Testis (tissue), 3 donors: ENCODE data around the gene ATF7. TPM values are rescaled to one million over a fixed set of nuclear protein-coding genes. Genes with fewer than 3 reads are reported as not detected.
A peak's percentile ranks its signal among the peaks of the same experiment; 100 is the strongest.
"Not testable (repeated sequence)": the region's sequence is repeated elsewhere in the genome, so short reads cannot be mapped to it uniquely, and the experiment has no call there.

Experiments
- DNase-seq: peaks from one replicate; pipeline ENCODE4 v3.0.0-alpha.2; 2019
- H3K27ac ChIP-seq, 2 donors: fragments of 200-600 bp; sonication (generic); one replicate each; pipeline ENCODE4 v1.5.1; 2019
- H3K27me3 ChIP-seq: fragments of 200-600 bp; sonication (generic); one replicate; pipeline ENCODE4 v1.5.1; 2019
- H3K36me3 ChIP-seq: fragments of 200-600 bp; sonication (generic); one replicate; pipeline ENCODE4 v1.5.1; 2017; ENCODE audit warnings: low read depth; ENCODE audit errors: missing control alignments
- H3K4me1 ChIP-seq: fragments of 200-600 bp; sonication (generic); one replicate; pipeline ENCODE4 v1.5.1; 2019
- H3K4me3 ChIP-seq, 2 donors: fragments of 200-600 bp; sonication (generic); one replicate each; pipeline ENCODE4 v1.5.1; 2017 to 2019
- H3K9me3 ChIP-seq: fragments of 200-600 bp; sonication (generic); one replicate; pipeline ENCODE4 v1.5.1; 2017
- CTCF ChIP-seq, 3 experiments: fragments of 450-650 bp in 2 of 3; fragments of 200-600 bp in 1 of 3; sonication (generic) in 1 of 3; IDR thresholded peaks; one replicate each; pipeline ENCODE4 v1.5.1; 2016 to 2019; ENCODE audit warnings: antibody characterized with exemption in 3 of 3, mild to moderate bottlenecking in 2 of 3, moderate library complexity in 1 of 3
- POLR2A ChIP-seq: fragments of 450-650 bp; IDR thresholded peaks from one replicate; pipeline ENCODE4 v1.6.1; 2017; ENCODE audit warnings: antibody characterized with exemption, mild to moderate bottlenecking, moderate library complexity
- WGBS, 2 donors: methylation state at CpG; one replicate each; pipeline ENCODE4 v1.1.5; 2018; 5-methylcytosine and 5-hydroxymethylcytosine counted together
- intact Hi-C: fragments of 100-400 bp; cut with DNase I; formaldehyde crosslinking; loops from one replicate; pipeline ENCODE4 v1.15.1; 2023; ENCODE audit warnings: low total_unique reads
- polyA plus RNA-seq: library from polyadenylated mRNA; stranded (reverse); fragments of 350-450 nt; fragmentation: Illumina TruSeq; extraction: RNeasy Lipid Tissue Mini Kit (QIAGEN cat#74804); gene quantifications from one replicate; pipeline ENCODE4 v1.2.3, GENCODE V29; 2014; ENCODE audit warnings: low read depth, low replicate concordance; ENCODE audit not compliant: insufficient read depth
- total RNA-seq, 2 donors: library from RNA; depleted of rRNA; stranded (reverse); fragments of >200 nt; gene quantifications; one replicate each; pipeline ENCODE4 v1.2.3, GENCODE V29; 2016

ATF7 gene
- total and polyA plus RNA-seq, 3 donors from 2014 or later = 31.6 to 59.8 (median 55.1) TPM

DNA sequence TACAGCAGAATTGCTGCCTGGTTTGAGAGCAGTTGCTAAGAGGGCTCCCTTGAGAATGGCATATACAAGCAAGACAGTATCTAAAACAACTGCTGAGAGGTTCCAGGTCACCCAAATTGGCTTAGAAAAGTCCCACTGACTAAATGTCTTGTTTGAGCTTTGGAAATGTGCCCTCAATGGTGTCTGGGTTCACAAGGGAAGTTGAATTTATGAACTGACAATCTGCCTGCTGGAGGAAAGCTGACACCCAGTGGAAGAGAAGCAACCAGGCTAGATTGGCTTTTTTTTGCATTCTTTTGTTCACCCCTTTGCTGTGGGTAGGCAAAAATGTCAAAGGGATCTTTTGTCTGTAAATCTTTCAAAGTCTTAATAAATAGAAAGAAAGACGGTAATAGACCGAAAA lies 74.3 kb downstream of the ATF7 start:
- Histone ChIP-seq H3K4me3 (no peak overlapping the region), H3K27ac (no peak overlapping the region), H3K36me3 (no peaks in the 10 kb centered on the region), H3K27me3 (no peaks in the 10 kb centered on the region), H3K4me1 (no peaks in the 10 kb centered on the region), H3K9me3 (no peaks in the 10 kb centered on the region)
- WGBS, 2 donors = 93 to 100% methylated on average over 2 of the region's 2 CpGs
- intact Hi-C loops = no loop called here
- TF ChIP-seq POLR2A (no peak), CTCF (IDR thresholded peaks at IDR 0.05) (no peak)
- DNase-seq = no peak

- 83 to 94% methylated on average over 1 of the region's 1 CpG for WGBS, 2 donors
- no peak for DNase-seq
Observed at GRCh38 chr12:53550595-53550994, 75.6 kb downstream of the ATF7 start.

GRCh38 chr12:53550131-53550530 lies 76.1 kb downstream of the ATF7 start:
- 95 to 97% methylated on average over 8 of the region's 8 CpGs for WGBS, 2 donors
- H3K36me3 ChIP-seq, H3K27me3 ChIP-seq, H3K4me3 ChIP-seq, H3K4me1 ChIP-seq, H3K9me3 ChIP-seq, intact Hi-C loops, DNase-seq, H3K27ac ChIP-seq: not testable (repeated sequence)

More at GRCh38 chr12:53550595-53550994, 75.6 kb downstream of the ATF7 start:
- H3K9me3 ChIP-seq = no peaks in the 10 kb centered on the region
- no peak overlapping the region for H3K4me3 ChIP-seq
- no peak for TF ChIP-seq POLR2A
- TF ChIP-seq CTCF (IDR thresholded peaks at IDR 0.05) = no peak
- no peaks in the 10 kb centered on the region for H3K27me3 ChIP-seq
- no peak overlapping the region for H3K27ac ChIP-seq
- H3K4me1 ChIP-seq = no peaks in the 10 kb centered on the region
- H3K36me3 ChIP-seq = no peaks in the 10 kb centered on the region
- intact Hi-C loops = no loop called here

- not testable (repeated sequence) for H3K4me1 ChIP-seq, H3K36me3 ChIP-seq, DNase-seq, H3K4me3 ChIP-seq, H3K9me3 ChIP-seq, H3K27me3 ChIP-seq, H3K27ac ChIP-seq
- 94 to 96% methylated on average over 6 of the region's 6 CpGs for WGBS, 2 donors
- intact Hi-C loops = loop anchor here (10.0 kb wide), 1 partner anchor 126 kb away; the partner anchor contains the start of gene ATP5MC2
Observed at GRCh38 chr12:53548354-53548753, 77.8 kb downstream of the ATF7 start.

DNA sequence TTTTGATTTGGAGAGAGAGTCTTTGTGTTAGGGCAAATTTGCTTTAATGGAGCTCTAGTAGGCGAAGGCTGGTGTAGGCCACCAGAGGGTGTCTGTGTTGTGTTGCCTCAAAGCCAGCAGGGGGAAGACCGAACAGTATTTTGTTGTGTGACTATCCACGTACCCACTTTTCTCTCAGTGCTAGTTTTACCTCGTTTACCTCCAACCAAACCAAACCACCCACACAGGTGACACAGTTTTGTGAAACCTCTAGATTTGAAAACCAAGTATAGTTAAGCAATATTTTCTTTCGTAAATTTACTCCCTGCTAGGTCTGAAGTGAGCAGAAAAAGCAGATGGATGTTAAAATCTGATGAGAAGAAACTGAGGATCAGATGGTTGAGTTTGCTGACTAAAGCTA lies 82.6 kb downstream of the ATF7 start:
- intact Hi-C loops = loop anchor here (10.0 kb wide), 1 partner anchor 131 kb away; the partner anchor contains the start of gene ATP5MC2
- peak; percentile 80 for DNase-seq
- peak; percentile 75 to 96 (median 94) for TF ChIP-seq CTCF (IDR thresholded peaks at IDR 0.05)
- TF ChIP-seq POLR2A = no peak
- H3K4me3 ChIP-seq = no peak overlapping the region
- WGBS, 2 donors = 27 to 38% methylated on average over 5 of the region's 5 CpGs
- H3K4me1 ChIP-seq = peaks cover 23% of the 10 kb centered on the region
- no peaks in the 10 kb centered on the region for H3K36me3 ChIP-seq
- H3K27ac ChIP-seq = peak overlapping the region; percentile 70 to 81
- no peaks in the 10 kb centered on the region for H3K27me3 ChIP-seq
- H3K9me3 ChIP-seq = no peaks in the 10 kb centered on the region

DNA sequence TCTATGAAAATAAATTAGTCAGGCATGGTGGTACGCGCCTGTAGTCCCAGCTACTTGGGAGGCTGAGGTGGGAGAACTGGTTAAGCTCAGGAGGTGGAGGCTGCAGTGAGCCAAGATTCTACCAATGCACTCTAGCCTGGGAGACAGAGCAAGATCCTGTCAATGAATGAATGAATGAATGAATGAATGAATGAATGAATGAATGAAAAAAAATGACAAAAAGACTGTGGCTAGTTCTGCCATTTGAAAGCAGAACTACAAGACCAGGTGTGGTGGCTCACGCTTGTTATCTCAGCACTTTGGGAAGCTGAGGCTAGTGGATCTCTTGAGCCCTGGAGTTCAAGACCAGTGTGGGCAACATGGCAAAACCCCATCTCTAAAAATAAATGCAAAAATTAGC lies 86.7 kb downstream of the ATF7 start:
- no peak overlapping the region for H3K4me3 ChIP-seq
- no peak for DNase-seq
- H3K4me1 ChIP-seq = peaks cover 27% of the 10 kb centered on the region
- 91 to 93% methylated on average over 3 of the region's 3 CpGs for WGBS, 2 donors
- H3K27me3 ChIP-seq = no peaks in the 10 kb centered on the region
- intact Hi-C loops = no loop called here
- peak overlapping the region; percentile 78 to 83 for H3K27ac ChIP-seq
- no peak for TF ChIP-seq CTCF (IDR thresholded peaks at IDR 0.05)
- no peaks in the 10 kb centered on the region for H3K9me3 ChIP-seq
- no peaks in the 10 kb centered on the region for H3K36me3 ChIP-seq
